ENCODE results near the gene SELPLG.

DNA sequence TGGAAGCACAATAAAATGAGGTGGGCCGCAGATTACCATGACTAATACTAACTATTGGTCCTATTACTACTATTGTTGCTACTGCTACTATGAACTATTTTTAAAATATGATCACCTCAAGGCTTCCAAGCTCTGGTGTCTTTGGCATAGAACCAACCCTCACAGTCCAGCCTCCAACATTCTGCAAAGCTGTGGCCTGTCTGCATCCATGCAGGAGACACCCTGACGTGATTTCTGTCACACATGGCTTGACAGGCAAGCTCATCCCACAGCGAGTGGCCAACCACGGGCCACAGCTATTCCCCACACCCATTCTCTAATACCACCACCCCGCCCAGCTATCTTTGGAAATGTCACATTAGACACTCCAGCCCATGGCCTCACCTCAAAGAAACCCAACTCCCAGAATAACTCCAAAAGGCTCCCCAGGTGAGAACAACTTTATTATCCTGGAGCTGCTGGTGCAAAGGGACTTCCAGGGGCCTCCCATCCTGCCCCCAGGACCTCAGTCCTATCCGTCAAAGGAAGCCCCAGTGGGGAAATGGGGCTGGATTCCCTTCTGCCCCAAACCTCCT lies 56.9 kb downstream of the SELPLG start:
- TF ChIP-seq, protein P1, sequence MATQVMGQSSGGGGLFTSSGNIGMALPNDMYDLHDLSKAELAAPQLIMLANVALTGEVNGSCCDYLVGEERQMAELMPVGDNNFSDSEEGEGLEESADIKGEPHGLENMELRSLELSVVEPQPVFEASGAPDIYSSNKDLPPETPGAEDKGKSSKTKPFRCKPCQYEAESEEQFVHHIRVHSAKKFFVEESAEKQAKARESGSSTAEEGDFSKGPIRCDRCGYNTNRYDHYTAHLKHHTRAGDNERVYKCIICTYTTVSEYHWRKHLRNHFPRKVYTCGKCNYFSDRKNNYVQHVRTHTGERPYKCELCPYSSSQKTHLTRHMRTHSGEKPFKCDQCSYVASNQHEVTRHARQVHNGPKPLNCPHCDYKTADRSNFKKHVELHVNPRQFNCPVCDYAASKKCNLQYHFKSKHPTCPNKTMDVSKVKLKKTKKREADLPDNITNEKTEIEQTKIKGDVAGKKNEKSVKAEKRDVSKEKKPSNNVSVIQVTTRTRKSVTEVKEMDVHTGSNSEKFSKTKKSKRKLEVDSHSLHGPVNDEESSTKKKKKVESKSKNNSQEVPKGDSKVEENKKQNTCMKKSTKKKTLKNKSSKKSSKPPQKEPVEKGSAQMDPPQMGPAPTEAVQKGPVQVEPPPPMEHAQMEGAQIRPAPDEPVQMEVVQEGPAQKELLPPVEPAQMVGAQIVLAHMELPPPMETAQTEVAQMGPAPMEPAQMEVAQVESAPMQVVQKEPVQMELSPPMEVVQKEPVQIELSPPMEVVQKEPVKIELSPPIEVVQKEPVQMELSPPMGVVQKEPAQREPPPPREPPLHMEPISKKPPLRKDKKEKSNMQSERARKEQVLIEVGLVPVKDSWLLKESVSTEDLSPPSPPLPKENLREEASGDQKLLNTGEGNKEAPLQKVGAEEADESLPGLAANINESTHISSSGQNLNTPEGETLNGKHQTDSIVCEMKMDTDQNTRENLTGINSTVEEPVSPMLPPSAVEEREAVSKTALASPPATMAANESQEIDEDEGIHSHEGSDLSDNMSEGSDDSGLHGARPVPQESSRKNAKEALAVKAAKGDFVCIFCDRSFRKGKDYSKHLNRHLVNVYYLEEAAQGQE (IDR thresholded peaks at IDR 0.05; ENCODE audit: borderline replicate concordance): no peak
- TF ChIP-seq MXI1 (conservative IDR thresholded peaks at IDR 0.05; ENCODE audit: poor library complexity, severe bottlenecking) (no peak), POLR2AphosphoS5 (IDR thresholded peaks at IDR 0.05) (no peak), EZH2 (IDR thresholded peaks at IDR 0.05; ENCODE audit: borderline replicate concordance, insufficient read depth, low read length, poor library complexity, severe bottlenecking) (no peak), RAD21 (conservative IDR thresholded peaks at IDR 0.05) (no peak)
